T-helper 1 cell treated with Interleukin-12 subunit alpha and Interleukin-12 subunit beta and Interleukin-4 antibody, amounts not matched to agents 30 μg/mL and 1 μg/mL, for 36 hours (primary cell): ENCODE measurements around the gene HNRNPAB.
A peak's percentile ranks its signal among the peaks of the same experiment; 100 is the strongest.

ENCODE experiments used
- H3K27ac Mint-ChIP-seq: one replicate; pipeline ENCODE4 v1.8.0; 2021; ENCODE audit warnings: mild to moderate bottlenecking, mixed read lengths
- H3K27me3 Mint-ChIP-seq: one replicate; pipeline ENCODE4 v1.8.0; 2021; ENCODE audit warnings: low read depth, mixed read lengths
- H3K36me3 Mint-ChIP-seq: one replicate; pipeline ENCODE4 v1.8.0; 2021; ENCODE audit warnings: low read depth, mixed read lengths
- H3K4me1 Mint-ChIP-seq: one replicate; pipeline ENCODE4 v1.8.0; 2021; ENCODE audit warnings: low read depth, mixed read lengths
- H3K4me3 Mint-ChIP-seq: one replicate; pipeline ENCODE4 v1.8.0; 2021; ENCODE audit warnings: mild to moderate bottlenecking, moderate library complexity, mixed read lengths
- H3K9me3 Mint-ChIP-seq: one replicate; pipeline ENCODE4 v1.8.0; 2021; ENCODE audit warnings: mixed read lengths

The HNRNPAB gene

DNA sequence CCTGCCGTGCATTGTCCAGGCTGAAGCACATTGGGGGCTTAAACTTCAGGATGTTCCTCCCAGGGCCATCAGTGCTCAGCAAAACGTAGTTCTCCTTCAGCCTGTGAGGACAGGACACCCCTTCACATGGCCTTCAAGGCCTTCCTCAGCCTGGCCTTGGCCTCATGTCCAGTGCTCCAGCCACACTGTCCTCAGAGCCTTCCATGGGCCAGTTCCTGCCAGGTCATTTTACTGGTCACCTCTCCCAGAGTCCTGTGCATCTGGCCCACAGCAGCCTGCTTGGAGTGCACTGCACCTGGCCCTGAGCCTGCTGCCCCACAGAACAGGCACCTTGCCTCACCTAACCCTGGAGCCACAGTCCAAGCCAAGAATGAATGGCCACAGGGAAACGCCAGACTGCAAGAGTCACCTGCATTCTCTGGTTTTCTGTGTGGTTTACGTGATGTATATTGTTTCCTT is 8.7 kb downstream of the HNRNPAB start:
- H3K27me3 Mint-ChIP-seq = no peaks in the 10 kb centered on the region

DNA sequence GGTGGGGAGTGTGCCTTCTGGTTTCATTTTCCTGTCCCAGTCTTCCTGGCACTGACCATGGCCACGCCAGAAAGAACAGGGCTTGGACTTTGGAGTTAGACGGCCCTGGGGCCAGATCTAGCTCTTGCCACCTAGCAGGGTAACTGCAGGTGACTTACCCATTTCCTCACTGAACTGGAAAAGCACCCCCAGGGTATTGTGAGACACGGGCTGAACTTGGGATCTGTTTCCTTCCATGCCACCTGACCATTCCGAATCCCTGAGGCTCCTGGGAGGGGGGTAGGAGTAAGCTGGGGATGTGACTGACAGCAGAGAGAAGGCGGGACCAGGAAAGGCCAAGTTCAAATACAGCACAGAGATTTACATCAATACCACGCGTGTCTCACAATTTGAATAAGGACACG is 9.4 kb downstream of the HNRNPAB start:
- H3K4me1 Mint-ChIP-seq = peaks cover 13% of the 10 kb centered on the region
- H3K9me3 Mint-ChIP-seq = no peaks in the 10 kb centered on the region
- peaks cover 58% of the 10 kb centered on the region for H3K36me3 Mint-ChIP-seq
- H3K27me3 Mint-ChIP-seq = no peaks in the 10 kb centered on the region
- H3K27ac Mint-ChIP-seq = no peak overlapping the region
- H3K4me3 Mint-ChIP-seq = no peak overlapping the region

More for the DNA sequence above, 8.7 kb downstream of the HNRNPAB start:
- H3K27ac Mint-ChIP-seq = no peak overlapping the region
- H3K4me3 Mint-ChIP-seq = no peak overlapping the region
- no peaks in the 10 kb centered on the region for H3K9me3 Mint-ChIP-seq
- H3K36me3 Mint-ChIP-seq = peaks cover 58% of the 10 kb centered on the region
- peaks cover 13% of the 10 kb centered on the region for H3K4me1 Mint-ChIP-seq

DNA sequence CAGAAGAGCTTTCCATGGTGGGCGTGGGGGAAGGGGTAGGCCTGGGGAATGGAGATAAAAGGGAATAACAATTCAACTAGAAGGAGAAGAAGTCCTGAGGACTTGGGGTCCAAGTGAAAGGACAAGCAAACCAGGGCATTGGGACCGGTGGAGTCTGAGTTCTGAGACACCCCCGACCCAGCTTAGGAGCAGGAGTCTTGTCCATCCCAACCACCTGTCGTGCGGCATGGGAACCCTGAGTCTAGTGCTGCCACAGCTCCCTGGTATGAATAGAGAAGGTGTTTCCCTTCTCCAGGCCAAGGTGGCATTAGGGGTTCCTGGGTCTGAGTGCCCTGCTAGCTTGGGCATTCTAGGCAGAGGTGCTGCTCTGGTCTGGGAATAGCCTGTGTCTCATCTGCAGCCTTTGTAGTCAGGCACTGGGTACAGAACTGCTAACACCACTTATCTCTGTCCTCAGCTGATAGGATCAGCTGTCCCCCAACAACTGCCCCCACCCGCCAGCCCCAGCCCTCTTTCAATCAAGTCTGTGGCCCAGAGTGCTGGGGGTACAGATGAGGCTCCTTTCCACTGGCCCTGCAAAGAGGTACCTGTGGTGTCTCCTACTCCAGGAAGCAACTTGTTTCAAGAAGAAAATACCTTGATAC is 9.9 kb downstream of the HNRNPAB start:
- Mint-ChIP-seq H3K36me3 (peaks cover 58% of the 10 kb centered on the region), H3K27me3 (no peaks in the 10 kb centered on the region), H3K4me3 (no peak overlapping the region), H3K27ac (no peak overlapping the region), H3K4me1 (peaks cover 15% of the 10 kb centered on the region), H3K9me3 (no peaks in the 10 kb centered on the region)

DNA sequence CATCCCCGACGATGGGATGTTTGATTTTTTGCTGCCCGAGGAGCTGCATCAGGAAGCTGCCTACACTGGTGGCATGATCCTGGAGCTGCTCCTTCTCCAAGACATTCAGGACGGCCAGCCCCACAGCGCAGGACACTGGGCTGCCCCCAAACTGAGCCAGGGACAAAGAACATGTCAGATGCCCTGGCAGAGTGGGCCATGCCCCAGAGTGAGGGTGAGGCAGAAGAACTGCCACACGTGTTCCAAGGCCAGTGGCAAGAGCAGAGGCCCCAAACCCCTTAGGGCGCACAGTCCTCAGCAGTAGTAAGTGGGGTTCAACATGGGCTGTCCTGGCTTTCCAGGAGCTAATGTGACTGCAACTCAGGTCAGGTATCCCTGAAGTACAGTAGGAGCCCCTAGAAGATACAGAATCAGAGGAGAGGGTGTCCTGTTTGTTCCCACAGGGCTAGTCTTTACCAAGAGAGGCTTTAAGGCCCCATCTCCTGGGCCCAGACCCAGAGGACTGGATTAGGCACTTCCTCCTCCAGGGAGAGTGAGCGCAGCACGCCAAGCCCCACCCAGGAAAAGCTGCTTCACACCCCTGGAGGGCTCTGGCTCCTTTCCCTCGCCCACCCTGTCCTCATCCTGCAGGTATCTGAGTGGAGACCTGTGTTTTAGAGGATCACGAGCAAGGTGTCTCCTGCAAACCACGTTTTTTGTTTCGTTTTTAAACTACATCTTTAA is 11.1 kb downstream of the HNRNPAB start:
- Mint-ChIP-seq H3K4me1 (peaks cover 16% of the 10 kb centered on the region), H3K9me3 (no peaks in the 10 kb centered on the region), H3K27ac (no peak overlapping the region), H3K4me3 (no peak overlapping the region), H3K27me3 (no peaks in the 10 kb centered on the region), H3K36me3 (peaks cover 54% of the 10 kb centered on the region)

DNA sequence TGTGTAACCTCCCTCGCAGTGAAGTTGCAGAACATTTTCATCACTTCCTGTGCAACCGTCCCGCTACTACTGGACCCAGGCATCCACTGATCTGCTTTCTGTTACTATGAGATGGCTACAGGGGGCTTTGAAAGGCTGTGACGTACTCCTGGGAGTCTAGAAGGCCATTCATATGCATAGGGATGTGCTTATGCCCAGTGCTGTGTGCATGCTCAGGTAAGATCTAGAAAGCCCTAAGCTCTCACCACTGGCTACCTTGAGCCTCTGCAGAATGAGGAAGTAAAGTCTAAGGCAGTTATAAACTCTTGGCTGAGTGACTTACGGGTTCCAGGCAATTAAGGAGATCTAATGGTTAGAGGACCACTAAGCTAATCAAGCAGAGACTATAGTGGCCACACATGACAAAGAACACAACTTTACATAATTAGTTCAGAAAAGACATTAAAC is 11.8 kb downstream of the HNRNPAB start:
- H3K36me3 Mint-ChIP-seq = peaks cover 52% of the 10 kb centered on the region
- peak overlapping the region; percentile 57 for H3K27ac Mint-ChIP-seq
- no peak overlapping the region for H3K4me3 Mint-ChIP-seq
- H3K27me3 Mint-ChIP-seq = no peaks in the 10 kb centered on the region
- H3K4me1 Mint-ChIP-seq = peaks cover 20% of the 10 kb centered on the region
- no peaks in the 10 kb centered on the region for H3K9me3 Mint-ChIP-seq

DNA sequence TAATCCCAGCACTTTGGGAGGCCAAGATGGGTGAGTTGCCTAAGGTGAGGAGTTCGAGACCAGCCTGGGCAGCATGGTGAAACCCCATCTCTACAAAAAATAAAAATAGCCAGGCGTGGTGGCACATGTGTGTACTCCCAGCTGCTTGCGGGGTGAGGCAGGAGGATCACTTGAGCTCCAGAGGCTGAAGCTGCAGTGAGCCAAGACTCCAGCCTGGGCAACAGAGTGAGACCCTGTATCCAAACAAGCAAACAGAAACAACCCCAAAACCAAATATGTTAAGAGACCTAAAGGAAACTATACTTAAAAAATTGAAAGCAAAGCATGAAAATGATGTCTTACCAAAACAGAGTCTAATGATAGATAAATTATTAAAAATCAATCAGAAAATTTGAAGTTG is 12.4 kb downstream of the HNRNPAB start:
- H3K4me1 Mint-ChIP-seq = peaks cover 26% of the 10 kb centered on the region
- H3K9me3 Mint-ChIP-seq = no peaks in the 10 kb centered on the region
- H3K27me3 Mint-ChIP-seq = no peaks in the 10 kb centered on the region
- no peak overlapping the region for H3K4me3 Mint-ChIP-seq
- H3K27ac Mint-ChIP-seq = no peak overlapping the region
- peaks cover 54% of the 10 kb centered on the region for H3K36me3 Mint-ChIP-seq

DNA sequence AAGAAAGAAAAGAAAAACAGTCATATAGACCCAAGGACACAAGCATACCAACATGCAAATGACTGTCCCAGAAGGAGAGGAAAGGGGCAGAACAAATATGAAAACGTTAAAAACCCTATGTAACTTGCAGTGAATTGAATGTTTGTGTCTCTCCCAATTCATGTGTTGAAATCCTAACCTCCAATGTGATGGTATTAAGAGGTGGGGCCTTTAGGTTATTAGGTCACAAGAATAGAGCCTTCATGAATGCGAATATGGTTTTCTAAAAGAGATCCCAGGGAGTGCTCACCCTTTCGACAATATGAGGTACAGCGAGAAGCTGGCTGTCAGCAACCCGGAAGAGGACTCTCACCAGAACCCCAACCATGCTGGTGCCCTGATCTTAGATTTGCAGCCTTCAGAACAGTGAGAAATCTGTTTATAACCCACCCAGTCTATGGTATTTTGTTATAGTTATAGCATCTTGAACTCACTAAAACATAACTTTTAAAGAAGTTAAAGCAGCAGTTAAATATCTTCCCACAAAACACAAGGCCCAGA is 14.0 kb downstream of the HNRNPAB start:
- Mint-ChIP-seq H3K27ac (no peak overlapping the region), H3K4me1 (peaks cover 27% of the 10 kb centered on the region), H3K4me3 (no peak overlapping the region), H3K9me3 (no peaks in the 10 kb centered on the region), H3K27me3 (no peaks in the 10 kb centered on the region), H3K36me3 (peaks cover 53% of the 10 kb centered on the region)

DNA sequence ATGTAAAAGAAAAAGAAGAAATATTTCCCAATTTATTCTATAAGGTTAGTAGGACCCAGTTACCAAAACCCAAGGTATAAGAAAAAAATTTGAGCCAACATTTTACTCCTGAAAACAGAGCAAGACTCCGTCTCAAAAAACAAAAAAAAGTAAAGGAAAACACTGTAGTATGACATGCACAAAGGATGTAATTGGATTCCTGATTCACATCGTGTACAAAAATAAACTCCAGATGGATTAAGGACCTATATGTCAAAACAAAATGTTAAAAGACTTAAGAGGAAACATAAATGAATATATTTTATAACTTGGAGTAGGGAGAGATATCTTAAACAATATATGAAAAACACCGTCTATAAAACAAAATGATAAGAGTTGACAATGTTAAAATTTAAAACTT is 14.5 kb downstream of the HNRNPAB start:
- Mint-ChIP-seq H3K4me1 (peaks cover 23% of the 10 kb centered on the region), H3K36me3 (peaks cover 52% of the 10 kb centered on the region), H3K9me3 (no peaks in the 10 kb centered on the region), H3K27me3 (no peaks in the 10 kb centered on the region), H3K27ac (no peak overlapping the region), H3K4me3 (no peak overlapping the region)

DNA sequence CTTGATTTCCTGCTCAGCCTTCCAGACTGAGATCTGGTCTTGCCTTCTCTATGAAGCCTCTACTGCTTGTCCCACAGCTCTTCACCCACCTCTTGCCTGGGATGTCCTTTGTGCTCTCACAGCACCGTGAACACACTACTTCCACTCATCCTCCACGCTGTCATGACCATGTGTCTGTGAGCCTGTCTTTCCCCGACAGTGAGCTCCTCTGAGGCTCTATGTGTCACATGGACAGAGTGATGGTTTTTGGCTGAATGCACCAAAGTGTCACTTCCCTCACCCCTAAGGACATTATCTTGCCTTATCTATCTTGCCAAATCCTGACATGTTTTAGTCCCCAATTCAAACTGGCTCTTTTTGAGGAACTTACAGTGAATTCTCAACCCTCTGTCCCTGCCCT is 16.9 kb downstream of the HNRNPAB start:
- peak overlapping the region; percentile 46 for H3K27ac Mint-ChIP-seq
- H3K4me3 Mint-ChIP-seq = no peak overlapping the region
- H3K9me3 Mint-ChIP-seq = no peaks in the 10 kb centered on the region
- H3K27me3 Mint-ChIP-seq = no peaks in the 10 kb centered on the region
- peaks cover 20% of the 10 kb centered on the region for H3K4me1 Mint-ChIP-seq
- H3K36me3 Mint-ChIP-seq = peaks cover 51% of the 10 kb centered on the region

DNA sequence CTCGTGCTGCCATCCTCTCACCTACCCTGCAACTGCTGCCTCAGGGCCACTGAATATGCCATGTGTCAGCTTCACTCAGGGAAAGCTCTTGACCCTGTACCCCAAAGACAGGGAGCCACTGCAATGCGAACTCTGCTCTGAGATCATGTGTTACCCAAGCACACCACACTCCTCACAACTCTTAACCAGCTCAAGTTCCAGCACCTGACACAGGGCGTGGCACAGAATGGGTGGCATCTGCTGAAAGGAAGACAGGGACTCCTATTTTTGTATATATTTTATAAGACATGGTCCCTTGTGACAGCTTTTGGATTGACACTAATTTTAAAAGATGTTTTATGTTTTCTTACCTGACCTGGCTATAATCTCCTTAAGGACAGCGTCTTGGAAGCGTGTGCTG is 17.5 kb downstream of the HNRNPAB start:
- H3K4me3 Mint-ChIP-seq = no peak overlapping the region
- no peaks in the 10 kb centered on the region for H3K9me3 Mint-ChIP-seq
- H3K27me3 Mint-ChIP-seq = no peaks in the 10 kb centered on the region
- peaks cover 50% of the 10 kb centered on the region for H3K36me3 Mint-ChIP-seq
- H3K27ac Mint-ChIP-seq = peak overlapping the region; percentile 46
- peaks cover 18% of the 10 kb centered on the region for H3K4me1 Mint-ChIP-seq

DNA sequence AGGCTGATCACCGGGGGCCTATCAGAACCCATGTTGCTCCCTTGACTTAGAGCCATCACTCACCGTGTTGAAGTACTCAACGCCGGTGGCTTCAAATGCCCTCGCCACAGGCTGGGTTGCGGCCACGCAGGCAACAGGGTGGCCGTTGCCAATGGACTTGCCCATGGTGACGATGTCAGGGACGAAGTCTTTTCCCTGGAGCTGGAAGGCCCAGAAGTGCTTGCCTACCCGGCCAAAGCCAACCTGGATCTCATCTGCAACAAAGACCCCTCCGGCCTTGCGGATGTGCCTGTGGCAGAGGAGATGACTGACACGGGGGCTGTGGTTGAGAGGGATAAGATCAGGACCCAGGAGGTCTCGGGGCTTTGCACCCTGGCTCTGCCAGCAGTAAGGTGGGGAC is 18.0 kb downstream of the HNRNPAB start:
- H3K9me3 Mint-ChIP-seq = no peaks in the 10 kb centered on the region
- H3K4me3 Mint-ChIP-seq = no peak overlapping the region
- peaks cover 54% of the 10 kb centered on the region for H3K36me3 Mint-ChIP-seq
- peaks cover 21% of the 10 kb centered on the region for H3K4me1 Mint-ChIP-seq
- no peak overlapping the region for H3K27ac Mint-ChIP-seq
- H3K27me3 Mint-ChIP-seq = no peaks in the 10 kb centered on the region

DNA sequence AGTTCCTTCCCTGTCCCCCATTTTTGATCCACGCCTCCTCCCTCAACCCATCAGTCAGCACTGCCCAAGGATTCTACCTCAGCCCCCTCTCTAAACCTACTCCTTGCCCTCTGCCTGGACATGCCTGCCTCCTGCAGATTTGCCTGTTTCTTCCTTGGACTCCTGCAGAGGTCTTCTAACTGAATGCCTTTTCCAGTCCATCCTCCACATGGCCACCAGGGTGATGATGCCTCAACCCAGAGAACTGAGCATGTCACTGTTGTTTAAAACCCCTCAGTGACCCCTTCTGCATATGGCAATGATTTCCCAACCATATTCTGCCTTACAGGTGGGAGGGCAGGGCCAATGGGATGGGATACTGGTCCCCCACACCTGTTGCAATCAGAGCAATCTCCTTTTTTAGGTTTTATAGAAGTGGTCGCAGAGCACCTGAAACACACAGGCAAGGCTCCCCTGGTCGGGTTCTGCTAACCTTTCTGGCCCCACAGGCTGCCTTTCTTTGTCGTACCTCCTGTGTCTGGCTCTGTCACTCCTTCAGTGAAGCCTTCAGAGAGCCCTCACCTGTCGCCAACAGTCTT is 19.0 kb downstream of the HNRNPAB start:
- H3K27ac Mint-ChIP-seq = peak overlapping the region; percentile 18
- H3K4me1 Mint-ChIP-seq = peaks cover 29% of the 10 kb centered on the region
- no peak overlapping the region for H3K4me3 Mint-ChIP-seq
- peaks cover 61% of the 10 kb centered on the region for H3K36me3 Mint-ChIP-seq
- no peaks in the 10 kb centered on the region for H3K27me3 Mint-ChIP-seq
- H3K9me3 Mint-ChIP-seq = no peaks in the 10 kb centered on the region

DNA sequence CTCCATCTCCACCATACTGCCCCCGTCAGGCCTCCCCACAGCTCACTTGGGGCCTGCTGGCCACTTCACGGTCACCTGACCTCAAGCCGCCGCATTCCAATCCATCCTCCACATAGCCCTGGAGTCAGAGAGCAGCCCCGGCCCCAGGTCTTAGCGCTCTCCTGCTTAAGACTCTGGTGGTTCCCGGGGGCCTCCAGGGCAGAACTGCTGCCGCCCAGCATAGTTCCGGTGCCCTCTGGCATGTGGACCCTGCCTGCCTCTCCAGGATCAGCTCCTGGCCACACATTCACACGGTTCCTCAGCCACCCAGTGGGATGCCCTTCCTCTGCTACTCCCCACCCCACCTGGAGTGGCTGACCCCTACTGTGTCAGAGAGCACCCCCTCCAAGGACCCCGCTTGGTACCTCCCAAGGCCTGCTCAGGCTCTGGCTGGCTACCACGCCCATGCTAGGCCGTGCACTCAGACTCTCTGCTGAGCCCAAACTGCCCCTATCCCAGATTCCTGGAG is 19.5 kb downstream of the HNRNPAB start:
- Mint-ChIP-seq H3K9me3 (no peaks in the 10 kb centered on the region), H3K27me3 (no peaks in the 10 kb centered on the region), H3K36me3 (peaks cover 59% of the 10 kb centered on the region), H3K4me1 (peaks cover 29% of the 10 kb centered on the region), H3K4me3 (no peak overlapping the region), H3K27ac (no peak overlapping the region)

DNA sequence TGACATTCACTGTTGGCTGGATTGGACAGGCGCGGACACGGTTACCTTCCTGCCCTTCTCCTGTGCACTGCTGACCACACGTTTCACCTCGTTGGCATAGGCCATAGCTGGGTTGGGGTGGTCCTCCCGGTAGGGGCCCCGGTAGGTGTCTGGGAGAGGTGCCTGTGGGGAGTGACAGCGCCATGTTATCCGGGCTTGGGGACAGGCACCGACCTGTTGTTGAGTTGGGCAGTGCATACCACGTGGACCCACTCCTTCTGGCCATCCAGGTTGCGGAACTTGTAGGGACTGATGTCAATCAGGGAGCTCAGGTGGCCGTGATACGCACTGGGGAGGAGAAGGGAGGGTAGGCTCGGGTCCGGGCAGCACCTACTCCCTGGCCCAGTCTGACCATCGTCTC is 20.1 kb downstream of the HNRNPAB start:
- Mint-ChIP-seq H3K36me3 (peaks cover 58% of the 10 kb centered on the region), H3K27ac (no peak overlapping the region), H3K27me3 (no peaks in the 10 kb centered on the region), H3K4me3 (no peak overlapping the region), H3K4me1 (peaks cover 31% of the 10 kb centered on the region), H3K9me3 (no peaks in the 10 kb centered on the region)
